COLO668 (cell line): Measurements from ENCODE around the gene LGR6.

Experiments used
- DNase-seq: peaks from one replicate; lab custom pipeline; 2025; ENCODE audit not compliant: unreplicated experiment; lab: John Stamatoyannopoulos, UW

The LGR6 gene

GRCh38 chr1:202197653-202198365 lies 4.2 kb downstream of the LGR6 start:
- no peak for DNase-seq

DNA sequence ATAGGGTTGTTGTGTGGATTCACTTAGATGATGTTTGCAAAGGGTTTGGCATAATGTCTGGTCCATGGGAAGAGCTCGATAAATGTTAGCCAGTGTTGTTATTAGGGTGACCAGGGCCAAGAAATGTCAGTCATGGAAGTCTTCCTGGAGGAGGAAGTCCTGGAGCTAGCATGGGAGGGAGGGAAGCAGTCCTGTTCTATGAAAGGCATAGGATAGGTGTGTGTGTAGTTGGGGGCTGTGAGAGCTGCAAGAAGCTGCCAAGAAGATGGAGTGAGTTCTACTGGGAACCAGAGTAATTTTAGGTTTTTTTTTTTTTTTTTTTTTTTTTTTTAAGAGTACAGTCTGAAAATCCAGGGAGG lies 4.7 kb downstream of the LGR6 start:
- DNase-seq: no peak

DNA sequence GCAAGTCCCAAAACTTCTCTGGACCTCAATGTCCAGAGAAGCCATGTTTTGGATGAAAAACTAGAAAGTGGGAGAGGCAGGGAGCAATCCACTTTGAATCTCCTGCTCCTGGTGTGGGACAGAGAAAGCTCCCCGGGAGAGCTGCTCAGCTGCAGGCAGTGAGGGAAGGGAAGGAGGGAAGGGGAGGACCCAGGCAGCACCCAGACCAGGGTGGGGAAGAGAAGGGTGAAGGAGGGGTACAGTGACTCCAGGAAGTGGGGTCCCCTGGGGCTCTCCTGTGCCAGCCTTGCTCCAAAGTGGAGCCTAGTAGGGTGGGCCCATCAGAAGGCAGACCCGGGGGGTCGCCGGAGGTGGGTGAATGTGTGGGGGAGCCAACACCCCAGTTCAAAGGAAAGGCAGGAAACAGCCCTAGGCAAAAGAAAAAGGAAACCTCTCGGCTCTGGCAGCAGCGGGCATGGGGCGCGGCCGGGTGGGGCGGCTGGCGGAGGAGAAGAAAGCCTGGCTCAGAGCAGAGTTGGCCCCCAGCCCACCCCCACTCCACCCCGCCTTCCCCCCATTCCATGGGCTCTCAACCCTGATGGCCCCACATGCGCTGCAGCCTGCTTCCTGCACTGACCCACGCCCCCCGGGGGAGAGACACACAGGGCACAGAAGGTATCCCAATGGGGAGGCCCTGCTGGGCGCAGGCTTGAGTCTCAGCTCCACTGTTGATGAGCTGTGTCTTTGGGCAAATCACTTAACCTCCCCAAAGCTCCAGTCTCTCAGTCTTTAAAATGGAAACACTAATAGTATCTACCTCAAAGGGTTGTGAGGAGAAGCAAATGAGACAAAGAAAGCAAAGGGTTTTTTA lies 5.7 kb downstream of the LGR6 start:
- DNase-seq: no peak

DNA sequence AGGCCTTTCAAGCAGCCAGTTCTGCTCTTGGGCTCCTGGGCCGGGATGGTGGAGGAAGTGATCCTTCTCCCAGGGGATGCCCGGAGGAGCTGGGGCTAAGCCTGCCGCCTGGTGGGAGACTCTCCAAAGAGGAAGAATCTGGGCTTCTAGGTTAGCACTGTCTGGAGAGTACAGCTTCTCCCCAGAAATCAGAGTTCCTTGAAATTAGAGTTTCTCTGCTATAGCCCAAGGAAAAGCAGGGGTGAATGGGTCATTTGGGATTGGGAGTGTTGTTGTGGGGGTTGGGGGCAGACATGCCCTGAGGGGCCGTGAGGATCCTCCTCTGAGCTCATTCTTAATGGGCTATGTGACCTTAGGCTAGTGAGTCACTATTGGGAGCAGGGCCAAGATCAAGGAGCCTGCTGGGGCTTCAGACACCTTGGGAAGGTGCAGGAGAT lies 6.5 kb downstream of the LGR6 start:
- DNase-seq: no peak

DNA sequence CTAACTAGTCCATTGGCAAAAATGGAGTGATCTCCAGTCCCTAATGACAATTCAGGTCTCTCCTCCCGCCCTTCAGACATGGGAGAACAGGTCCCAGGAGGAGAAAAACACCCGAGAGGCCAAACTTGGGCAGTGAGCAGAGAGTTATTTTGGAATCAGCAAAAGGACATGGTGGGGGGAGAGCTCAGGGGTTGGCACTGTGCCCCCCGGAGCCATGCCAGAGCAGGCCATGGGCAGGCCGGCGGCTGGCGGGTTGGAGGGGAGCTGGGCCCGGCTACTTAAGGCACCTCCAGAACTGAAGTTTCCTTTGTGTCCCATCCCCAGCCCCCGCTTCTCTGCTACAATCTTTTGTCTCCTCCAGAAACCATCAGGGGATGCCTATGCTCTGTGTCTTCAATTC lies 7.1 kb downstream of the LGR6 start:
- no peak for DNase-seq

DNA sequence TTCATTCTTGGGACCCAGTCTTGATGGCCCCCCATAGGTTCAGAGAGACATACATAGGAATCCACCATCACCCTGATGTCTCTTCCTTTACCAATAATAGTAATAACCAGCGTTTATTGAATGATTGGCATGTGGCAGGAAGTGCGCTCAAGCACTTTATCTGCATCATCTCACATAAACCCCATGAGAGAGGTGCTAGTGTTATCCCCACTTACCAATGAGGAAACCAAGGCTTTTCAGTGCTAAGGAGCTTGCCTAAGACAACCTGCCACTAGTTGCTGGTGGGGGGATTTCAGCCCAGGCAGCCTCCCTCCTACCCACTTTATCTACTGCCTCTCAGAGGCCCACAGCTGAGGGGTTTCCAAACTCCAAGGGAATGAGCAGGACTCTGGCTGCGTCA lies 7.7 kb downstream of the LGR6 start:
- no peak for DNase-seq

- no peak for DNase-seq
Measured at GRCh38 chr1:202201971-202202370, 8.4 kb downstream of the LGR6 start.

GRCh38 chr1:202202500-202203168 lies 9.0 kb downstream of the LGR6 start:
- DNase-seq: no peak

GRCh38 chr1:202203238-202204039 lies 9.8 kb downstream of the LGR6 start:
- DNase-seq: no peak

GRCh38 chr1:202204065-202204464 lies 10.5 kb downstream of the LGR6 start:
- no peak for DNase-seq

DNA sequence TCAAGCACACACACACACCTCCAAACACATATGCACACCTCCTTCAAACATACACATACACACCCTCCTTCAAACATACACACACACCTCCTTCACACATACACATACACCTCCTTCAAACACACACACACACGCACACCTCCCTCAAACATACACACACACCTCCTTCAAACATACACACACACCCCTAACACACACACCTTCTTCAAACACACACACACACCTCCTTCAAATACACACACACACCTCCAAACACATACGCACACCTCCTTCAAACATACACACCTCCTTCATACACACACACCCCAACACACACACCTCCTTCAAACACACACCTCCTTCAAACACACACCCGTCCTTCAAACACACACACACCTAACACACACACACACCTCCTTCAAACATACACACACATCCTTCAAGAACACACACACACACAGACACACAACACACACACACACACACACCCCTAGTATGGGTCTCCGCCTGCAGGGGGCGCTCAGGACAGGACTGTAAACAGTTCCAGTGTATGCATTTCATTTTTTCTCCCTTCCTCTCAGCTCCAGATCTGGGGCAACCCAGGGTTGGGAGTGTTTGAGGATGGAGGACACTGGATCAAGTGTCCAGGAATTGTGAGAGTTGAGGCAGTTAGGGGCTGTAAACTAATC lies 12.1 kb downstream of the LGR6 start:
- no peak for DNase-seq

GRCh38 chr1:202207292-202207691 lies 13.7 kb downstream of the LGR6 start:
- no peak for DNase-seq

DNA sequence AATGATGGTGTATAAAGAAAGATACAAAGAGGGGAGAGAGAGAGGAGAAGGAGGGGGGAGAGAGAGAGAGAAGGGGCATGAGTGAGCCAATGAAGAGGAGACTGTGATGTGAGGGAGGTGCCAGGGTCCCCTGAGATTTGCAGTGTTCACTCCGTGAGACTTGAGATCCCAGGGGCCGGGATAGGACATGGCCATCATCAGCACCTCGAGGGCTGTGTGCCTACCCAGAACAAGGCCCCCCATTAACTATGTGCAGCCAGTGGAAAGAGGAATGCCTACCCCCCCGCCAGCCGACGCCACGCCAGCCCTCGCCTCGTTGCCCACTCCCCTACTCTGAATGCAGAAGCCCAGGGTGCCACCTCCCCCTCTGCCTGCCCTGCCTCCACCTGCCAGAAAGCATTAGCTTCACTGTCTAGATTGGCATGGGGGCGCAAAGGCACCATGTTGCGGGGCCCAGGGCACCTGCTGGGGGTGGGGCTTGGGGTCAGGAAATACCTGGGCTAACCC lies 14.8 kb downstream of the LGR6 start:
- DNase-seq: no peak

GRCh38 chr1:202210385-202210784 lies 16.8 kb downstream of the LGR6 start:
- DNase-seq: peak; percentile 52

- DNase-seq: no peak
Measured at GRCh38 chr1:202210969-202211368, 17.4 kb downstream of the LGR6 start.

DNA sequence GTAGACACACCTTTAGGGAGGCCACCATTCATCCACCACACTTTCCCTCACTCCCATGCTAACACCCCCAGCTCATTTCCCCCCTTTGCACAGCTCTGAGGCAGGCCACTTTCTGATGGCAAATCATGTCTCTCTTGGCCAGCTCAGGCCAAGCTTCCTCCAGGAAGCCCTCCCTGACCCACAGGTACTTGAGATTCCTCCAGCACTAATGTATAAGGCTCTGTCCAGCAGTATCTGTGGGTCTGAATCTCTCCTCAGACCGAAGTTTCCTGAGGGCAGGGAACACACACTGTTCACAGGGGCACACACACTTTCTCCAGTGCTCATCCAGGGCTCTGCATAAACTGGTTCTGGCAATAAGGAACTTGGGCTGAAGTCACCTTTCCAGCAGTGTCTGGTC lies 19.2 kb downstream of the LGR6 start:
- DNase-seq: no peak

GRCh38 chr1:202213361-202214088 lies 19.9 kb downstream of the LGR6 start:
- DNase-seq: peak; percentile 22

- peak; percentile 62 for DNase-seq
Measured at GRCh38 chr1:202214089-202214843, 20.7 kb downstream of the LGR6 start.
